Measurements from ENCODE around the gene GKAP1. TPM values are rescaled to one million over a fixed set of nuclear protein-coding genes. Genes with fewer than 3 reads are reported as not detected.

Gene GKAP1
- polyA plus RNA-seq, 1 of the 3 experiments (the other 2 are of a cell fraction) = 1.7 TPM

GRCh38 chr9:83775932-83776331, 41.6 kb downstream of the GKAP1 start:
- no peak for DNase-seq
- no peaks in the 10 kb centered on the region for H3K4me1 ChIP-seq (ENCODE audit: control insufficient read depth in 1 of 2, insufficient read depth in 2 of 2, low read depth in 1 of 2, low read length in 1 of 2)
- H4K20me1 ChIP-seq (ENCODE audit: insufficient read depth) = no peaks in the 10 kb centered on the region
- no peak overlapping the region for H3K4me2 ChIP-seq
- no peak overlapping the region for H3K9ac ChIP-seq
- ChIA-PET CTCF (no interaction called here), POLR2A (no interaction called here)
- 91% methylated on average over 2 of the region's 2 CpGs for WGBS (ENCODE audit: low lambda C conversion rate)
- no peaks in the 10 kb centered on the region for H3K79me2 ChIP-seq (ENCODE audit: insufficient read depth)
- no peak overlapping the region for H2AFZ ChIP-seq (ENCODE audit: low read depth)
- no peaks in the 10 kb centered on the region for H3K9me3 ChIP-seq
- no peaks in the 10 kb centered on the region for H3K27me3 ChIP-seq (ENCODE audit: insufficient read depth)
- H3K27ac ChIP-seq (ENCODE audit: low read depth in 2 of 2, low read length in 1 of 2) = no peak overlapping the region
- H3K9me2 ChIP-seq = no peaks in the 10 kb centered on the region
- H3K4me3 ChIP-seq (ENCODE audit: low read depth in 2 of 2, low read length in 1 of 2) = no peak overlapping the region
- H3K36me3 ChIP-seq (replicated peaks in 1 of 2; ENCODE audit: control insufficient read depth in 1 of 2, insufficient read depth in 2 of 2, low read length in 1 of 2) = no peaks in the 10 kb centered on the region
- TF ChIP-seq GABPA (IDR thresholded peaks at IDR 0.05; ENCODE audit: low read depth) (no peak), YY1 (IDR thresholded peaks at IDR 0.05; ENCODE audit: low read depth) (no peak), EZH2phosphoT487 (IDR thresholded peaks at IDR 0.05; ENCODE audit: borderline replicate concordance, low read depth) (no peak)
- no peaks in the 10 kb centered on the region for H3F3A ChIP-seq (replicated peaks; ENCODE audit: insufficient read depth)

GRCh38 chr9:83772860-83773259, 44.7 kb downstream of the GKAP1 start:
- H3K9ac ChIP-seq = no peak overlapping the region
- H3K9me3 ChIP-seq = no peaks in the 10 kb centered on the region
- TF ChIP-seq RCOR1 (IDR thresholded peaks at IDR 0.05; ENCODE audit: low read length) (no peak), NRF1 (IDR thresholded peaks at IDR 0.05; ENCODE audit: low read depth, low read length) (no peak)
- no peaks in the 10 kb centered on the region for H3K4me1 ChIP-seq (ENCODE audit: control insufficient read depth in 1 of 2, insufficient read depth in 2 of 2, low read depth in 1 of 2, low read length in 1 of 2)
- no peaks in the 10 kb centered on the region for H3K27me3 ChIP-seq (ENCODE audit: insufficient read depth)
- no peaks in the 10 kb centered on the region for H3F3A ChIP-seq (replicated peaks; ENCODE audit: insufficient read depth)
- CTCF ChIA-PET = no interaction called here
- H4K20me1 ChIP-seq (ENCODE audit: insufficient read depth) = no peaks in the 10 kb centered on the region
- H3K9me2 ChIP-seq = no peaks in the 10 kb centered on the region
- H3K4me3 ChIP-seq (ENCODE audit: low read depth in 2 of 2, low read length in 1 of 2) = no peak overlapping the region
- 94% methylated on average over 6 of the region's 6 CpGs for WGBS (ENCODE audit: low lambda C conversion rate)
- no peak overlapping the region for H3K4me2 ChIP-seq
- H3K36me3 ChIP-seq (replicated peaks in 1 of 2; ENCODE audit: control insufficient read depth in 1 of 2, insufficient read depth in 2 of 2, low read length in 1 of 2) = no peaks in the 10 kb centered on the region
- POLR2A ChIA-PET = no interaction called here
- DNase-seq = no peak
- no peak overlapping the region for H3K27ac ChIP-seq (ENCODE audit: low read depth in 2 of 2, low read length in 1 of 2)
- H2AFZ ChIP-seq (ENCODE audit: low read depth) = no peak overlapping the region
- H3K79me2 ChIP-seq (ENCODE audit: insufficient read depth) = no peaks in the 10 kb centered on the region

DNA sequence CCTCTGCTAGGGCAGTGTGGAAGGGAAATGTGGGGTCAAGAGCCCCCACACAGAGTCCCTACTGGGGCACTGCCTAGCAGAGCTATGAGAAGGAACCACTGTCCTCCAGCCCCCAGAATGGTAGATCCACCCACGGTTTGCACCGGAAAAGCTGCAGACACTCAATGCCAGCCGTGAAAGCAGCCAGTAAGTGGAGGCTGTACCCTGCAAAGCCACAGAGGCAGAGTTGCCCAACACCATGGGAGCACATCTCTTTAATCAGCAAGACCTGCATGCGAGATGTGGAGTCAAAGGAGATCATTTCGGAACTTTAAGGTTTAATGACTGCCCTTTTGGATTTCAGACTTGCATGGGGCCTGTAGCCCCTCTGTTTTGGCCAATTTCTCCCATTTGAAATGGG, 52.2 kb downstream of the GKAP1 start:
- Histone ChIP-seq H3K79me2 (ENCODE audit: insufficient read depth) (no peaks in the 10 kb centered on the region), H3F3A (replicated peaks; ENCODE audit: insufficient read depth) (no peaks in the 10 kb centered on the region), H3K4me2 (no peak overlapping the region), H3K27ac (ENCODE audit: low read depth in 2 of 2, low read length in 1 of 2) (no peak overlapping the region), H3K9ac (no peak overlapping the region), H4K20me1 (ENCODE audit: insufficient read depth) (no peaks in the 10 kb centered on the region), H3K9me3 (no peaks in the 10 kb centered on the region), H3K9me2 (no peaks in the 10 kb centered on the region), H3K4me1 (ENCODE audit: control insufficient read depth in 1 of 2, insufficient read depth in 2 of 2, low read depth in 1 of 2, low read length in 1 of 2) (no peaks in the 10 kb centered on the region), H3K4me3 (ENCODE audit: low read depth in 2 of 2, low read length in 1 of 2) (no peak overlapping the region), H2AFZ (ENCODE audit: low read depth) (no peak overlapping the region), H3K36me3 (replicated peaks in 1 of 2; ENCODE audit: control insufficient read depth in 1 of 2, insufficient read depth in 2 of 2, low read length in 1 of 2) (no peaks in the 10 kb centered on the region), H3K27me3 (ENCODE audit: insufficient read depth) (no peaks in the 10 kb centered on the region)
- no peak for DNase-seq
- CTCF ChIA-PET = interaction anchor here (1.0 kb wide), 1 partner anchor 121 kb away, joined by 4 read pairs; no protein-coding TSS in a partner anchor
- 80% methylated on average over 5 of the region's 5 CpGs for WGBS (ENCODE audit: low lambda C conversion rate)
- POLR2A ChIA-PET = no interaction called here
- TF ChIP-seq MXI1 (IDR thresholded peaks at IDR 0.05; ENCODE audit: low read depth, low read length) (no peak), JUND (IDR thresholded peaks at IDR 0.05) (no peak), NRF1 (IDR thresholded peaks at IDR 0.05; ENCODE audit: low read depth, low read length) (no peak), FOXM1 (IDR thresholded peaks at IDR 0.05; ENCODE audit: low read depth) (no peak), EP300 (IDR thresholded peaks at IDR 0.05; ENCODE audit: borderline replicate concordance in 1 of 2, low read depth in 1 of 2, low read length in 1 of 2) (no peak), TEAD4 (IDR thresholded peaks at IDR 0.05; ENCODE audit: borderline replicate concordance, insufficient read depth) (no peak), RAD21 (IDR thresholded peaks at IDR 0.05; ENCODE audit: low read length) (no peak), ELF1 (IDR thresholded peaks at IDR 0.05) (no peak), MEF2A (IDR thresholded peaks at IDR 0.05; ENCODE audit: borderline replicate concordance, low read depth) (no peak), YY1 (IDR thresholded peaks at IDR 0.05; ENCODE audit: low read depth) (no peak), TCF12 (IDR thresholded peaks at IDR 0.05) (no peak), FOXJ3 (CRISPR knock-in tag; IDR thresholded peaks at IDR 0.05) (no peak), RFX5 (IDR thresholded peaks at IDR 0.05; ENCODE audit: low read length) (no peak), FOSL2 (IDR thresholded peaks at IDR 0.05; ENCODE audit: borderline replicate concordance, low read depth) (no peak)
- TF ChIP-seq, protein P1, sequence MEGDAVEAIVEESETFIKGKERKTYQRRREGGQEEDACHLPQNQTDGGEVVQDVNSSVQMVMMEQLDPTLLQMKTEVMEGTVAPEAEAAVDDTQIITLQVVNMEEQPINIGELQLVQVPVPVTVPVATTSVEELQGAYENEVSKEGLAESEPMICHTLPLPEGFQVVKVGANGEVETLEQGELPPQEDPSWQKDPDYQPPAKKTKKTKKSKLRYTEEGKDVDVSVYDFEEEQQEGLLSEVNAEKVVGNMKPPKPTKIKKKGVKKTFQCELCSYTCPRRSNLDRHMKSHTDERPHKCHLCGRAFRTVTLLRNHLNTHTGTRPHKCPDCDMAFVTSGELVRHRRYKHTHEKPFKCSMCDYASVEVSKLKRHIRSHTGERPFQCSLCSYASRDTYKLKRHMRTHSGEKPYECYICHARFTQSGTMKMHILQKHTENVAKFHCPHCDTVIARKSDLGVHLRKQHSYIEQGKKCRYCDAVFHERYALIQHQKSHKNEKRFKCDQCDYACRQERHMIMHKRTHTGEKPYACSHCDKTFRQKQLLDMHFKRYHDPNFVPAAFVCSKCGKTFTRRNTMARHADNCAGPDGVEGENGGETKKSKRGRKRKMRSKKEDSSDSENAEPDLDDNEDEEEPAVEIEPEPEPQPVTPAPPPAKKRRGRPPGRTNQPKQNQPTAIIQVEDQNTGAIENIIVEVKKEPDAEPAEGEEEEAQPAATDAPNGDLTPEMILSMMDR (IDR thresholded peaks at IDR 0.05) = no peak
- TF ChIP-seq, protein P2, sequence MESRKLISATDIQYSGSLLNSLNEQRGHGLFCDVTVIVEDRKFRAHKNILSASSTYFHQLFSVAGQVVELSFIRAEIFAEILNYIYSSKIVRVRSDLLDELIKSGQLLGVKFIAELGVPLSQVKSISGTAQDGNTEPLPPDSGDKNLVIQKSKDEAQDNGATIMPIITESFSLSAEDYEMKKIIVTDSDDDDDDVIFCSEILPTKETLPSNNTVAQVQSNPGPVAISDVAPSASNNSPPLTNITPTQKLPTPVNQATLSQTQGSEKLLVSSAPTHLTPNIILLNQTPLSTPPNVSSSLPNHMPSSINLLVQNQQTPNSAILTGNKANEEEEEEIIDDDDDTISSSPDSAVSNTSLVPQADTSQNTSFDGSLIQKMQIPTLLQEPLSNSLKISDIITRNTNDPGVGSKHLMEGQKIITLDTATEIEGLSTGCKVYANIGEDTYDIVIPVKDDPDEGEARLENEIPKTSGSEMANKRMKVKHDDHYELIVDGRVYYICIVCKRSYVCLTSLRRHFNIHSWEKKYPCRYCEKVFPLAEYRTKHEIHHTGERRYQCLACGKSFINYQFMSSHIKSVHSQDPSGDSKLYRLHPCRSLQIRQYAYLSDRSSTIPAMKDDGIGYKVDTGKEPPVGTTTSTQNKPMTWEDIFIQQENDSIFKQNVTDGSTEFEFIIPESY (IDR thresholded peaks at IDR 0.05; ENCODE audit: borderline replicate concordance, low read depth) = no peak
- TF ChIP-seq, protein P3, sequence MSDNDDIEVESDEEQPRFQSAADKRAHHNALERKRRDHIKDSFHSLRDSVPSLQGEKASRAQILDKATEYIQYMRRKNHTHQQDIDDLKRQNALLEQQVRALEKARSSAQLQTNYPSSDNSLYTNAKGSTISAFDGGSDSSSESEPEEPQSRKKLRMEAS (IDR thresholded peaks at IDR 0.05; ENCODE audit: low read depth) = no peak

All from SK-N-SH (cell line).